Amniotic stem cell (primary cell): ENCODE data around the gene FAM81B.

Experiments used
- DNase-seq: peaks from one replicate; lab custom pipeline; 2025; lab: John Stamatoyannopoulos, UW

Gene FAM81B

GRCh38 chr5:95471942-95472341 lies 80.8 kb downstream of the FAM81B start:
- DNase-seq: no peak

- no peak for DNase-seq
Observed at GRCh38 chr5:95484421-95484820, 93.3 kb downstream of the FAM81B start.

- no peak for DNase-seq
Observed at GRCh38 chr5:95486191-95486590, 95.0 kb downstream of the FAM81B start.

GRCh38 chr5:95487880-95488279 lies 96.7 kb downstream of the FAM81B start:
- no peak for DNase-seq
